Measurements from ENCODE around the gene TICAM2. TPM values are rescaled to one million over a fixed set of nuclear protein-coding genes. Genes with fewer than 3 reads are reported as not detected.

The TICAM2 gene
- total RNA-seq, 1 experiment from 2014 or later: 4.5 TPM

- DNase-seq (ENCODE audit: low spot score): no peak
These were observed 69.8 kb downstream of the TICAM2 start for GRCh38 chr5:115532517-115532916.

GRCh38 chr5:115531787-115532367 lies 70.4 kb downstream of the TICAM2 start:
- DNase-seq (ENCODE audit: low spot score): no peak

GRCh38 chr5:115531380-115531779 lies 70.9 kb downstream of the TICAM2 start:
- no peak for DNase-seq (ENCODE audit: low spot score)

GRCh38 chr5:115530426-115530825 lies 71.9 kb downstream of the TICAM2 start:
- DNase-seq (ENCODE audit: low spot score): no peak

Other genes with a start within 250 kb of the TICAM2 start
- gene FEM1C, start 57.7 kb downstream of the TICAM2 start, total RNA-seq (2014; rRNA removed; shearing (Covaris generic)): 8.6 and 10.2 TPM in 2 replicates
- 128 and 161 TPM in 2 replicates for gene TMED7, start 23.6 kb upstream of the TICAM2 start, total RNA-seq (2014; rRNA removed; shearing (Covaris generic))
- 0.74 and 1.3 TPM in 2 replicates for gene CDO1, start 214.2 kb upstream of the TICAM2 start, total RNA-seq (2014; rRNA removed; shearing (Covaris generic))
- 63.5 and 76.1 TPM in 2 replicates for gene ATG12, start 239.1 kb upstream of the TICAM2 start, total RNA-seq (2014; rRNA removed; shearing (Covaris generic))
- gene AP3S1, start 239.5 kb upstream of the TICAM2 start, total RNA-seq (2014; rRNA removed; shearing (Covaris generic)): 136 and 195 TPM in 2 replicates

Measured in H4 (cell line).